Muscle of back (tissue), 11 donors: ENCODE data around the gene GMDS. TPM values are rescaled to one million over a fixed set of nuclear protein-coding genes. Genes with fewer than 3 reads are reported as not detected.

Source experiments
- DNase-seq, 3 donors: peaks; one replicate each; pipeline versions ENCODE4 v3.0.0 to v3.0.0-alpha.2; 2013
- polyA plus RNA-seq, 10 donors: library from polyadenylated mRNA; unstranded; fragments of 120-200 nt; gene quantifications; one replicate each; pipeline ENCODE4 v1.2.1, GENCODE V29; 2013; ENCODE audit not compliant: insufficient read length in 10 of 10

GMDS gene
- polyA plus RNA-seq, 10 donors, result 9.6 to 17.5 (median 11.0) TPM

- DNase-seq, result no peak
Observed at GRCh38 chr6:2140438-2141128, 104.8 kb downstream of the GMDS start.

- no peak for DNase-seq
Observed at GRCh38 chr6:2135401-2135800, 110.0 kb downstream of the GMDS start.

- no peak for DNase-seq
Observed at GRCh38 chr6:2134554-2134953, 110.9 kb downstream of the GMDS start.

GRCh38 chr6:2133716-2134310 is 111.6 kb downstream of the GMDS start:
- no peak for DNase-seq

- DNase-seq, result no peak
Observed at GRCh38 chr6:2132916-2133315, 112.5 kb downstream of the GMDS start.

GRCh38 chr6:2132416-2132815 is 113.0 kb downstream of the GMDS start:
- no peak for DNase-seq

GRCh38 chr6:2129182-2129621 is 116.2 kb downstream of the GMDS start:
- DNase-seq, result no peak

GRCh38 chr6:2127484-2127911 is 117.9 kb downstream of the GMDS start:
- no peak for DNase-seq

- no peak for DNase-seq
Observed at GRCh38 chr6:2126351-2126750, 119.1 kb downstream of the GMDS start.

- no peak for DNase-seq
Observed at GRCh38 chr6:2125158-2125557, 120.2 kb downstream of the GMDS start.

GRCh38 chr6:2124260-2124709 is 121.1 kb downstream of the GMDS start:
- DNase-seq, result no peak

GRCh38 chr6:2120912-2121311 is 124.5 kb downstream of the GMDS start:
- DNase-seq, result no peak

GRCh38 chr6:2119275-2119674 is 126.1 kb downstream of the GMDS start:
- no peak for DNase-seq

- no peak for DNase-seq
Observed at GRCh38 chr6:2118136-2118535, 127.3 kb downstream of the GMDS start.

- DNase-seq, result no peak
Observed at GRCh38 chr6:2117447-2117846, 128.0 kb downstream of the GMDS start.

- DNase-seq, result no peak
Observed at GRCh38 chr6:2116496-2116895, 128.9 kb downstream of the GMDS start.

GRCh38 chr6:2114100-2114499 is 131.3 kb downstream of the GMDS start:
- no peak for DNase-seq

- DNase-seq, result peak in 1 of 3 donors; percentile 33
Observed at GRCh38 chr6:2111162-2111677, 134.2 kb downstream of the GMDS start.

GRCh38 chr6:2110504-2110903 is 134.9 kb downstream of the GMDS start:
- no peak for DNase-seq

GRCh38 chr6:2109796-2110195 is 135.6 kb downstream of the GMDS start:
- DNase-seq, result no peak

GRCh38 chr6:2108700-2109306 is 136.6 kb downstream of the GMDS start:
- DNase-seq, result no peak

- DNase-seq, result no peak
Observed at GRCh38 chr6:2104524-2104880, 140.9 kb downstream of the GMDS start.
